ENCODE measurements around the gene DPP6. TPM values are rescaled to one million over a fixed set of nuclear protein-coding genes. Genes with fewer than 3 reads are reported as not detected.

Gene DPP6
- total and polyA plus RNA-seq, 2 experiments from 2014 or later, result not detected

GRCh38 chr7:154647625-154648024 lies 595.4 kb downstream of the DPP6 start:
- DNase-seq (ENCODE audit: low spot score) (no peak), ATAC-seq (no peak)
- Mint-ChIP-seq H3K4me3 (no peak overlapping the region), H3K27me3 (ENCODE audit: insufficient read depth, low read depth, poor library complexity) (no peaks in the 10 kb centered on the region), H3K27ac (no peak overlapping the region), H3K4me1 (no peaks in the 10 kb centered on the region), H3K9me3 (no peaks in the 10 kb centered on the region; the same call in 2 of the 3 replicates), H3K36me3 (ENCODE audit: low read depth) (no peaks in the 10 kb centered on the region)
- Histone ChIP-seq H3K27ac (ENCODE audit: low read depth) (no peak overlapping the region), H3K36me3 (ENCODE audit: insufficient read depth) (0 out of 2 replicates have a peak, but pooled peaks cover 6% of the 10 kb centered on the region), H4K20me1 (replicated peaks; ENCODE audit: insufficient read depth) (no peaks in the 10 kb centered on the region), H3K4me3 (no peak overlapping the region), H3F3A (replicated peaks; ENCODE audit: low read depth) (no peaks in the 10 kb centered on the region), H3K9me2 (ENCODE audit: insufficient read depth) (no peaks in the 10 kb centered on the region), H3K4me1 (ENCODE audit: insufficient read depth) (no peaks in the 10 kb centered on the region), H3K79me2 (replicated peaks; ENCODE audit: insufficient read depth) (no peaks in the 10 kb centered on the region), H3K27me3 (ENCODE audit: insufficient read depth) (no peaks in the 10 kb centered on the region), H2AFZ (no peak overlapping the region), H3K4me2 (no peak overlapping the region)
- TF ChIP-seq JUNB (IDR thresholded peaks at IDR 0.05; ENCODE audit: unreplicated experiment) (no peak), ETS1 (IDR thresholded peaks at IDR 0.05) (no peak), EZH2phosphoT487 (IDR thresholded peaks at IDR 0.05; ENCODE audit: unreplicated experiment) (no peak), REST (IDR thresholded peaks at IDR 0.05; ENCODE audit: unreplicated experiment) (no peak)

- TF ChIP-seq ZNF114 (CRISPR knock-in tag; IDR thresholded peaks at IDR 0.05), result no peak
- TF ChIP-seq STAT1 (IDR thresholded peaks at IDR 0.05; ENCODE audit: unreplicated experiment), result no peak
- TF ChIP-seq CTCF (conservative IDR thresholded peaks at IDR 0.05; ENCODE audit: low read depth in 2 of 2), result no peak
- no peak for TF ChIP-seq EZH2 (IDR thresholded peaks at IDR 0.05; ENCODE audit: low read depth, unreplicated experiment)
- H2AFZ ChIP-seq, result no peak overlapping the region
- DNase-seq (ENCODE audit: low spot score) (no peak), ATAC-seq (no peak)
- H3K9me2 ChIP-seq (ENCODE audit: insufficient read depth), result no peaks in the 10 kb centered on the region
- Mint-ChIP-seq H3K4me3 (no peak overlapping the region), H3K9me3 (no peaks in the 10 kb centered on the region; the same call in 2 of the 3 replicates), H3K36me3 (ENCODE audit: low read depth) (no peaks in the 10 kb centered on the region), H3K27me3 (ENCODE audit: insufficient read depth, low read depth, poor library complexity) (no peaks in the 10 kb centered on the region), H3K27ac (no peak overlapping the region), H3K4me1 (no peaks in the 10 kb centered on the region)
- H3K36me3 ChIP-seq (ENCODE audit: insufficient read depth), result 0 out of 2 replicates have a peak, but pooled peaks cover 6% of the 10 kb centered on the region
- H3K27ac ChIP-seq (ENCODE audit: low read depth), result no peak overlapping the region
- H3K27me3 ChIP-seq (ENCODE audit: insufficient read depth), result no peaks in the 10 kb centered on the region
- no peaks in the 10 kb centered on the region for H3K4me1 ChIP-seq (ENCODE audit: insufficient read depth)
- no peaks in the 10 kb centered on the region for H3F3A ChIP-seq (replicated peaks; ENCODE audit: low read depth)
- H3K4me2 ChIP-seq, result no peak overlapping the region
- H4K20me1 ChIP-seq (replicated peaks; ENCODE audit: insufficient read depth), result no peaks in the 10 kb centered on the region
- H3K79me2 ChIP-seq (replicated peaks; ENCODE audit: insufficient read depth), result no peaks in the 10 kb centered on the region
- no peak overlapping the region for H3K4me3 ChIP-seq
Measured at GRCh38 chr7:154649015-154649414, 596.8 kb downstream of the DPP6 start.
